Endometrium (tissue), 2 donors: ENCODE results near the gene ZDHHC16.
"Not testable (repeated sequence)": the region's sequence is repeated elsewhere in the genome, so short reads cannot be mapped to it uniquely, and the experiment has no call there.

ENCODE experiments used
- FAIRE-seq: peaks from 2 replicates; lab custom pipeline; 2012; peaks lifted over from hg19 to GRCh38; lab: Jason Lieb, UNC
- donor health status: control.
- donor health status: control.

ZDHHC16 gene

DNA sequence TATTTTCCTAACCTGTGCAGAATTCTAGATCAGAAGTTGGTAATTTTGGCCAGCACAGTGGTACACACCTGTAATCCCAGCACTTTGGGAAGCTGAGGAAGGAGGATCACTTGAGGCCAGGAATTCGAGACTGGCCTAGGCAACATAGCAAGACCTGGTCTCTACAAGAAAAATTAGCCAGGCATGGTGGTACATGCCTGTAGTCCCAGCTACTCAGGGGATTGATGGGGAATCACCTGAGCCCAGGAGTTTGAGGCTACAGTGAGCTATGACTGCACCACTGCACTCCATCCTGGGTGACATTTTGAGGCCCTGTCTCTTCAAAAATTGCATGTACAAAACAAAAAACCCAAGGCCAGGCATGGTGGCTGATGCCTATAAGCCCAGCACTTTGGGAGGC lies 11.4 kb upstream of the ZDHHC16 start:
- FAIRE-seq, result no peak

DNA sequence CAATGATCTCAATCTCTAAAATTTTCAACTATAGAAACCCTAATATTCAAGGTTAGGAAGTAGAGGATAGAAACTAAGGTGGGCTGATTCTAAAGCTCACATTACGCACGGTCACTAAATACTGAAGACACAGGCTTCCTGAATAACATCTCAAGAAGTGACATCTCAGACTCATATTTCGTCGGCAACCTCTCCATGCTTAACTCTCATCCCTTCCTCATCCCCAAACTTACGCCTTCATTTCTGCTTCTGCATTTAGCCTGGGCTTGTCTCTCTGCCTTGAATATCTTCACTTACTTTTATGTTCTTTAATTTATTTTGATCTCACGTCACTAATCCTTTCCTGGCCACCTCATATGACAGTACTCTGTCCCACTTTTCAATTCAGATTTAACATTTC lies 10.8 kb upstream of the ZDHHC16 start:
- FAIRE-seq, result no peak

DNA sequence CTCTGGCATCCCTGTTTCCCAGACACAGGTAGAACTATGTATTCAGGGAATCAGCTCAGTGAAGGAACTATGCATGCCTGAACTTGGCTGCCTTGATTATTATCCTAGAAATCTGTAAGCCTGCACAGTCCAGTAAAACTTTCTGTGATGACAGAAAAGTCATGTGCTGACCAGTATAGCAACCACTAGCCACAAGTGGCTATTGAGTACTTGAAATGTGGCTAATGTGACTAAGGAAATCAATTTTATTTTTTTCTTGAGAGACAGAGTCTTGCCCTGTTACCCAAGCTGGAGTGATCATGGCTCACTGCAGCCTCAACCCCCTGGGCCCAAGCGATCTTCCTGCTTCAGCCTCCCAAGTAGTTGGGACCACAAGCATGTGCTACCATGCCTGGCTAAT lies 3.7 kb upstream of the ZDHHC16 start:
- no peak for FAIRE-seq

DNA sequence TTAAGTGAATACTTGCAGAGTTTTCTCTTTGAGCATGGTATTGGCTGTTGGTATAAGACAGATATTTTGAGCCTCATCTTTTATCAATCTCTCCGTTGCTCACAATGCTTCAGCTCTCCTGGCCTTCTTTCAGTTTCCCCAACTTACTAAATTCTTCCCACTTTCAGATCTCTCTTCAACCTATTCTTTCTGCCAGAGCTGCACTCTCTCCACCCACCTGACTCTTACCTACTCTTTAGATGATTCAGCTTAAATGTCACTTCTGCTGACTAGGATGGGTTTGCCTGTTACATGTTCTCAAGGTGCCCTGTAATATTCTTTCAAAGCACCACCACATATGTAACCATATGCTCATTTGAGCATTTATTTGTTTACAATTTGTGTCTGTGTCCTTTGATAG lies 1.8 kb upstream of the ZDHHC16 start:
- no peak for FAIRE-seq

DNA sequence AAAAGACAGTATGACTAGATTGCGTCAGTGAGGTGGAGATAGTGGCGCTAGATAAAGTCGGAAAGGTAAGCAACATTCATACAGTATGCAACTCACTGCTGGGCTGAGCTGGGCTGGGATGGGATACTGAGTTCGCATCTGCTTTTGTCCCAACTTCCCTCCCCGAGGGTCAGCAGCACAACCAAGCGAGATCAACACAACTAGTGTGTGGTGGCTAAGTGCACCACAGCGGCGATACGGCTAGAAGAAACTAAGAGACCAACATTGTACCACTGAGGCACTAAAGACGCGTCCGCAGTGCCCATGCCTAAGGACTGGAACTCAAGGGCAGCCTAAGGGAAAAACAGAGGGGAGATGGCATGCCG lies 636 bp upstream of the ZDHHC16 start:
- no peak for FAIRE-seq

DNA sequence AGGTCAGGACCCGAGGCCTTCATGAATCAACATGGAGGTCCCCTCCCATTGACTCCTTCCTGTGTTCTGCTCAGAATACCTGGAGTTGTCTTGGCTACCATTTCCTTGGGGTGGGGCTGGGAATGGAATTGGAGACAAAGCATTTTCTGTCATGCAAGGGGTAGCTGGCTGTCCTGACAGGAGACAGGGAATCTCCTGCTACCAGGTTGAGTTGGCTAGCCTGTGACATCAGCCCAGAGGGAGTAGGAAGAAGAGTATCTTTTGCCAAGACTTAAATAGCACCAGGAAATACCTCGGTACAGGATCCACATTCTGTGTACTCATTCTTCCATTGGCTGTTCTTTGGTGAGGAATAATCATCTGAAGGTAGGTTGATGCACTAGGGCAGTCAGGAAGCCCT lies 4.9 kb downstream of the ZDHHC16 start:
- no peak for FAIRE-seq

DNA sequence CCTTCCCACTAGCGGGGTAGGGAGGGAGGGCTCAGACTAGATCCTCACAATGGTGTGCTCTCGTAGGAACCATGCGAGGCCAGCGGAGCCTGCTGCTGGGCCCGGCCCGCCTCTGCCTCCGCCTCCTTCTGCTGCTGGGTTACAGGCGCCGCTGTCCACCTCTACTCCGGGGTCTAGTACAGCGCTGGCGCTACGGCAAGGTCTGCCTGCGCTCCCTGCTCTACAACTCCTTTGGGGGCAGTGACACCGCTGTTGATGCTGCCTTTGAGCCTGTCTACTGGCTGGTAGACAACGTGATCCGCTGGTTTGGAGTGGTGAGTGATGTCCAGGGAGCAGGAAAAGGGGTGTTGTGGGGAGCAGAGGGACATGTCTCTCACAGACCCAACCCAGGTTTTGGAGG lies 5.6 kb downstream of the ZDHHC16 start:
- no peak for FAIRE-seq

DNA sequence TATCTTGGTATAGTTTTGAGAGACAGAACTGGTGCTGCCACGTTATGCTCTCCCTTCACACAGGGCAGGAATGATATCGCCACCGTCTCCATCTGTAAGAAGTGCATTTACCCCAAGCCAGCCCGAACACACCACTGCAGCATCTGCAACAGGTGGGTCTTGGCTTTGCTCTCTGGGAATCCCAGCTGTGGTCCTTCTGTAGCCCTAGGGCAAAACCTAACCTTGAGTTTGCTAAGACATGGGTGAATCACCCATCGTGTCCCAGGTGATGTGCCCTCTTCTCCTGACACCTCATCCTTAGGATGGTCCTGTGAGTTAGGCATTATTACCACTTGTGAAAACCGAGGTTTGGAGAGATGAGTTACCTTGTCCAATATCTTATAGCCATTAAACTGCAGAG lies 6.4 kb downstream of the ZDHHC16 start:
- FAIRE-seq, result no peak

DNA sequence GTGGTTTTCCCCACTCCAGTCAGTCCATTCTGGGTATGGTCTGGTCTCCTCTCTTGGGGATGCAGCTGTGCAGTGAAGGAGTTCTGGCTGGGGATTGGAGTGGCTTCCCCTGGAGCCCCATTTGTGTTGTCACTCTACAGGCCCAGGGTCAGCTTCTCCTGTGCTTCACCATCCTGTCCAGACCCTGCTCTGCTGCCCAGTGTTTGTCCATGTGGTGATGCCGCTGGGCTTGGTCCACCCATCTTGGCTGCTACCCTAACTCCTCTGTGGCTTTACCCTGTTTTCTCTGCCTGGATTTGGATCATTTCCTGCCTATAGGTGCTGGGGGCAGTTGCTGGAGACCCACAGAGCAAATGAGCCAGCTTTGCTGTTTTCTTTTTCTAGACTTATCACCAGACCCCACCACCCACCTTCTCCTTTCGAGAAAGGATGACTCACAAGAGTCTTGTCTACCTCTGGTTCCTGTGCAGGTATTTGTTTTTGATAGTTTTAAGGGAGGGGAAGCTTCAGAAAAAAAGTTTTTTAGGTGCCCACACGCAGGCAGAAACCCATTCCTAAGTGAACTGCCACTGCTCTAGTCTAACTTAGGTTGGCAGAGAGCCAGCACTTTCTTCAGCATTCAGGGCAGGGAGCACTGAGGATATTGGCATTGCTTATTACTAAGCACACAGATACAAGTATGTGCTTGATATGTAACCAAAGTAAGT lies 8.5 kb downstream of the ZDHHC16 start:
- no peak for FAIRE-seq

DNA sequence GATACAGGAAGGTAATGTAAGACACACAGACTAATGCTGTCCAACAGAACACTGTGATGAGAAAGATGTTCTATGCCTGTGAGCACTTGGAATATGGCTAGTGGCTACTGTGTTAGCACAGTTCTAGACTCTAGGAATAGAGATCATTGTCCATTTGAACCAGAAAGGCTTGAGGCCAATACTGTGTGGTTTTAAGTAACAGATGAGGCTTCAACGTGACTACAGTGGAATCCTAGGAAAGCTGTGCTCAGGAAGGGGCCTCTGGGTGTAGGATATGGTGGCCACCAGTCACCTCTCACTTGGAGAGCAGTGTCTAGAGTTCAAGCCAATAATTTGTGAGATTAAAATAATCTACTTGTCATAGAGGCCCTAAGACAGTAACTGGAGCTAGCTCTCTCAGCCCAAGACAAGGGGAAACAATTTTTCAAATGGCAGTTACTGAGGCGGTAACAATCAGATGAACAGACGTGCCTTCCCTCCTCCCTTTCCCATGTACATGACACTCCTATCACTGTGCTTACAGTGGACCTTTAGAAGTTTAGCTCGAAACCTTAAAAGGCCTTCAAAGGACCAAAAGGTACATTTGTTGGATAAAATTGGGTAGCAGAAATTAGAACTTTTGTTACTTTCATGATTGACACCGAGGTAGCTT lies 10.2 kb downstream of the ZDHHC16 start:
- no peak for FAIRE-seq

DNA sequence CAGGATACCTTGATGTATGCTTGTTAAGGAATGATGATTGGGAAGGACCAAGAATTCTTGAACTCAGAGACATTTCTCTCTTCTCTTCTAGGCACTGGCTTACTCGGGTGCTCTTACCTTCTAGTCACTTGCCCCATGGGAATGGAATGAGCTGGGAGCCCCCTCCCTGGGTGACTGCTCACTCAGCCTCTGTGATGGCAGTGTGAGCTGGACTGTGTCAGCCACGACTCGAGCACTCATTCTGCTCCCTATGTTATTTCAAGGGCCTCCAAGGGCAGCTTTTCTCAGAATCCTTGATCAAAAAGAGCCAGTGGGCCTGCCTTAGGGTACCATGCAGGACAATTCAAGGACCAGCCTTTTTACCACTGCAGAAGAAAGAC lies 10.7 kb downstream of the ZDHHC16 start:
- no peak for FAIRE-seq

DNA sequence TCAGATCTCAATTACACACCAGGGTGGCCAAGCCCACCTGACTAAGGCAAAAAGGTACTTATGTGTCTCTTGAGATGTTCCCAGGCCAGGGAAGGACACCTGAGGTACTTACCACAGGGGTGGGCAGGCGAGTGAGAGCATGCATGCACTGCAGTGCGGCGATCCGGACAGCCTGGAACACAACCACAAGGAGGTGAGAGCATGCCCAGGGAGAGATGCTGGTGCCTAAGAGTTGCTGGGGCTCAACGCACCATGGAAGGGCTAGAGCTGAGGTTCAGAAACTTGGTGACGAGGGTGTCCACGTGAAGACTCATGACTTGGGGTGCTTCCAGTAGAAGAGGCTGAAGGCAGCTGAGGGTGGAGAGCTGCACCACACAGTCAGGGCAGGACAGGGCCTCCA lies 13.1 kb downstream of the ZDHHC16 start:
- FAIRE-seq, result no peak

DNA sequence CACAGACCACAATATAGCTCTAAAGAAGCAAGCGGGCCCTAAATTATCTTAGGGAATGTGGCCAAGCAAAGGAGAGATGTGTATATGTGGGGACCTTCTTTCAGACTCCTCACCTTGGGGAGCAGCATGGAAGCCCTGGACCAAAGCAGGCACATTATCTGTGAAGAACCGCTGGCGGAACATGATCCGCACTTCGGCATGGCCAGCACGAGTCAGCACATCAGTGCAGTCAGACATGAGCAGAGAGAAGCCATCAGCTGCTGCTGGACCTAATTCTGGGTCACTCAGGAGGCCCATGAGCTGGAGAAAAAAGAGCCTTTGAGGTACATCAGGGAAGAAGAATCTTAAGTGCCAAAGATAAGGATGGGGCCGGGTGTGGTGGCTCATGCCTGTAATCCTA lies 14.0 kb downstream of the ZDHHC16 start:
- FAIRE-seq, result no peak

DNA sequence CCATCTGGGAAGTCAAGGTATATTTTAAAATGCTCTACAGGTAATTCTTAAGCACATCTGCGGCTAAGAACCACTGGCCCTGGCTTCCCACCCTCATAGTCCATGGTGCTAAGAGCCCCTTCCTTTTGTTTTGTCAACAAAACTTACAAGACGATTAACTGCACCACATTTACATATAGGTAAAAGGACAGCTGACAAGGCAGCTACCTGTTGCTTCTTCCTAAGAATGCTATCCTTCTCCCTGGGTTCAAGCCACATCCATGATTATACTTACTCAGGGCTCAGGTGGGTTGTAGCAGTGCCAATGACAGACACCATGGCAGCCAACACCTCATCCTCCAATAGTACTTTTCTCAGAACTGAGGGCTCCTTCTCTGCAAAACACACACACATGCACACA lies 16.3 kb downstream of the ZDHHC16 start:
- FAIRE-seq, result no peak

DNA sequence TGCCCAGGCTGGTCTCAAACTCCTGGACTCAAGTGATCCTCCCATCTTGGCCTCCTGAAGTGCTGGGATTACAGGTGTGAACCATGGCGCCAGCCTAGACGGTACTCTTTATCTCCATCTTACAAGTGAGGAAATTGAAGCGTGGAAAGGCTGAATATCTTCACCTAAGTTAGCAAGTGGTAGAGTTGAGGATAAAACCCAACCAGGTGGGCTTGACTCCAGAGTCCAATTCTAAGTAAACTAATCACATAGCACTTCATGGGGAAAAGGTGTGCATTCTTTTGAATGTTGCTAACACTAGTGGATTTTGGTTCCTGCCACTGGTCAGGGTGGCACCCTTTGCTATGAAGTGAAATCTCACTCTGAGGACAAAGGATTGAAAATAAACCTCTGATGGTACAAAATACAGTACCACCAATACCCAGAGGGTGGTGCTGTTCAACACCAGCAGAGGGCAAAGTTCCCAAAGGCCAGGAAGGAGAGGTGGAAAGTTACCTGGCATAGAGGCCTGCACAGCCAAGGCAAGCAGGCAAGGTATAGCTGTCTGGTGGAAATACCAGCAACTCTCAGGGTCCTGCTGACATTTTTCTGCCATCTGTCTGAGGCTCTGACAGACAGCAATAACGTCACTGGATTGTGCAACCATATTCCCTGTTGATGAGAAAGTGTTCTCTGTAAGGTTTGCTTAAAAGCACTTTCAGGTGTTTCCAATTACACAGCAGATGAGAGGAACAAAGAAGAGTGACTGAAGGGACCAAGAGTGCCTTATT lies 17.6 kb downstream of the ZDHHC16 start:
- no peak for FAIRE-seq

DNA sequence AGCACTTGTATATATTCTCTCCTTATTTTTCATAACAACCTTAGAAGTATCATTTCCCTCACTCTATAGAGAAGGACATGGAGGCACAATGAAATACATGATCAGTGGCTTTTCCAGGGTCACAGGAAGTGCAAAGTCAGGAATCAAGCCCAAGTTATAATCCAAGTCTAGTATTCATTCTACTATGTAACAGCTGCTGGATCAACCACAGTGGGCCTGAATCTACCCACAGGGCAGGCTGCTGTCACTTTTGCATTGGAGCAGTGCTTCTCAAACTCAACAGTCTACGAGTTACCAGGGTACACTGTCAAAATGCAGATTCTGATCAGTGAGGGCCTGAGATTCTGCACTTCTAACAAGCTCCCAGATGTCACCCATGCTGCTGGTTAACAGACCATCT lies 18.3 kb downstream of the ZDHHC16 start:
- FAIRE-seq, result no peak

DNA sequence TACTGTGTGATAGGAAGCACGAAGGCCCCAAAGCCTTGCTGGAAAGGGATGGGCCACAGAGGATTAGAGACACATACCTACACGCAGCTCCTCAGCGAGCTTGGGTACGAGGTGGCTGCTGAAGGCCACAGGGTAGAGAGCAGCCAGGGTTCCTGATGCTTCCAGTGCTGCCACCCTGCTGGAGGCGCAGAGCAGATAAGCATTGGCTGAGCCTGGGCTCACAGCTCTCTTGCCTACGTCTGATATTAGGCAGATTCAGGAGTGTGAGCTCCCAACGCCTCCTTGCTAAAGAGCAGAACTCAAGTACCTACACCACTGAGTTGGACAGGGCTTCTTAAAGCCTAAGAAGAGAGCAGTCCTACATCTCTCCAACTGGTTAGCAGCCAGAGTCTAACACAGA lies 20.0 kb downstream of the ZDHHC16 start:
- no peak for FAIRE-seq

DNA sequence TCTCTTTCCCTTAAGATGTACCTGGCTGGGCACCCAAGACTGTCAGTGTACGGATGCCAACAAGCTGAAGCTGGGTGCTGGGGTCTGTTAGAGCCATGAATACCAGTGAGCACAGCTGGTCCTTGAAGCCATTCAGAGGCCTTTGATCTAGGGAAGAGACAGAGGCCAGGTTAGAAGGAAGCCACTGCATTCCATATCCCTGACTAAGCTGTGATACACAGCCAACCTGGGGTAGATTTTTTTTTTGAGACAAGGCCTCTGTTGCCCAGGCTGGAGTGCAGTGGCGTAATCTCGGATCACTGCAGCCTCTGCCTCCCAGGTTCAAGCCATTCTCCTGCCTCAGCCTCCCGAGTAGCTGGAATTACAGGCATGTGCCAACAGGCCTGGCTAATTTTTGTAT lies 20.8 kb downstream of the ZDHHC16 start:
- FAIRE-seq, result no peak

DNA sequence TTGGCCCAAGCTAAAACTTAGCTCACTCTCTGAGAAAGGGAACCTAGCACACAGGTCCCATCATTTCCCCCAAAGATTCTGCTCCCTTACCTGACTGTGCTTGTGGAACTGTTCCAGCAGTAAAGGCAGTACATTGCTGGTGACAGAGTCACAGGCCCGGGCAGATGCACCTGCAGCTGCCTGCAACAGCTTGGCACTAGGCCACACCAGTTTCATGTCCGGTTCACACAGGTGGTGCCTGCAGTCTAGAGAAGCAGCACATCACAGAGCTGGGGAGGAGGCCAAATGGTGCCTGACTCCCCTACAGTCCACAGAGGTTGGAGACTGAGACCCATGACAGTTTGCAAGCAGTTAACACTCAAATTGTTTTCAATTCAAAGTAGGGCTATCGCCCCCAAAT lies 22.2 kb downstream of the ZDHHC16 start:
- no peak for FAIRE-seq

DNA sequence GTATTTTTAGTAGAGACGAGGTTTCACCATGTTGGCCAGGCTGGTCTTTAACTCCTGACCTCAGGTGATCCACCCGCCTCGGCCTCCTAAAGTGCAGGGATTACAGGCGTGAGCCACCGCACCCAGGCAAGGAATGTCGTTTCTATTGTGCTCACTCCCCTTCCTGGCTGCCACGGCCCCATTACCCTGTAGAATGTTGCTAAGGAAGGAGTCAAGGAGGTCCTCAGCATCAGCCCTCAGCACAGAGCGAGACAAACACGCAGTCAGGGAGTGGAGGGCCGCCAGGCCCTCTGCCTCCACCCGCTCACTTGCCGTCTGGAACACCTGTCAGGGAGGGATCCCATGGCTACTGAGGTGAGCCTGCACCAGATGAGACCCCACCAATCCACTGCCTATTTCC lies 22.8 kb downstream of the ZDHHC16 start:
- not testable (repeated sequence) for FAIRE-seq

DNA sequence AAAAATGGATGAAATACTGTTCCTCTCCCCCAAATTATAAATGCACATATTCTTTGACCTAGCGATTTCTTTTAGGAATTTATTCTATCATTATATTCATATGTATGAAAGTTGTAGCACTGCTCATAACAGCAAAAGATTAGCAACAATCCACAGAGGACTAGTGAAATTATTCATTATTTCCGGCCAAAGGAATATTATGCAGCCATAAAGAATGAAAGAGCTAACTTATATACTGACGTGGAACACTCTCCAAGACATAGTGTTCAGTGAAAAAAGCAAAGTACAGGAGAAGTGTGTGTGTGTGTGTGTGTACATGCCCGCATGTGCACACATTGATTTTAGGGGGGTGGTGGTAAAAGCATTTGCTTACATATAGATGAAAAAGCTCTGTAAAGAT lies 28.9 kb downstream of the ZDHHC16 start:
- FAIRE-seq, result no peak

DNA sequence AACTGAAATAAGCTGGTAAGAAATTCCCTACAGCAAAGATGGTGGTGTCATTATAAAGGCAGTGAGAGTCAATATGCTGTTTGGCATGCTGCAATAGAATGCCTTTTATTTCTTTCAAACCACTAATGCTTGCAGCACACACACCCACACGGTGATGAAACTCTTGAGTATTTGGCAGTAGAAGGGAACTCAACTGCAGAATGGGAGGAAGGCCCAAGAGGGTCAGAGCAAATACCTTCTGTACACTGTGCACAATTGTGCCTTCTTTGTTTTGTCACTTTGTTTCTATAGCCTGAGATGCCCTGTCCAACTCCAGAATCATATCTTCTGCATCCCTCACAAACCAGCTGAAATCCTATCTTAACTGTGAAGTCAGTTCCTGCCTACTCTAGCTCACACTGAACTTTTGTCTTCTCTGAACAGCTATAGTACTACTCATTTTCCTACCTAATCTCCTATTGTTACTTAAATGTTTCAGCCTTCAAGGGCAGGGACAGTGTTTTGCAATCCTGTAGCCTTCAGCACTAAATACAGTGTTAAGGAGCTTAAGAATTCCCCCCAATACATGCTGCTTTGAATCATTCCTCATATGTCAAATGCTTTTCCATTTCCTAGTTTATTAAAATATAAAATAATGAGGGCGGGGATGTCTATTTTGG lies 30.1 kb downstream of the ZDHHC16 start:
- no peak for FAIRE-seq

DNA sequence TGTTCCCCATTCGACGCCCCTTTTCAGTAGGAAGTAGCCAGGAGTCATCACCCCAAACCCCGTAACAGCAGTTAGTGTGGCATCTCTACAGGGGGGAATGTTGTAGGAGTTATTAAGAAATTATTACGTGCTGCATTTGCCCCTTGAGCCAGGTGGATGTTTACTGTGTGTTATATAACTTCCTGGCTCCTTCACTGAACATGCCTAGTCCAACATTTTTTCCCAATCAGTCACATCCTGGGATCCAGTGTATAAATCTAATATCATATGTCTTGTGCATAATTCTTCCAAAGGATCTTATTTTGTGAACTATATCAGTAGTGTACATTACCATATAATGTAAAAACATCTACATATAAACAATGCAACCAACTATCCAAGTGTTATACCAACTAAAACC lies 33.4 kb downstream of the ZDHHC16 start:
- not testable (repeated sequence) for FAIRE-seq
